Measurements from ENCODE around the gene KLHDC4.

DNA sequence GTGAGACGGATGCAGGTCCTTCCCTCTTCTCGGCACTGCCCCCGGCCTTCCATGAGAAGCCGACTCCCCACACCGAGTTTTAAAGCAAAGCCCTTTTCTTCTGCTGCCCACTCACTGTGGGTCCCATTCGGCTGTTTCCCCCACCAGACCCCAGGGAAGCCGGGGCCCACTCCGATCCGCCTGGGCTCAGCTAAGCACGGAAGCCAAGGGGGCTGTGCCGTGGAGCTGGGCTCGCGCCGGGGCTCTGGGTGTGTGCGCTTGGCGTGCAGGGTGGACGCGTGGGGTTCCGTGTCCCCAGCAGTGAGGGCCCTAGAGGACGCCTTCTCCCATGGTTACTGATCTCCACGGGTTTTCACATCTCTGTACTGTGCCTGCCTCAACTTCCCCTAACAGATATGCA lies 68.5 kb downstream of the KLHDC4 start:
- TF ChIP-seq, protein P1, sequence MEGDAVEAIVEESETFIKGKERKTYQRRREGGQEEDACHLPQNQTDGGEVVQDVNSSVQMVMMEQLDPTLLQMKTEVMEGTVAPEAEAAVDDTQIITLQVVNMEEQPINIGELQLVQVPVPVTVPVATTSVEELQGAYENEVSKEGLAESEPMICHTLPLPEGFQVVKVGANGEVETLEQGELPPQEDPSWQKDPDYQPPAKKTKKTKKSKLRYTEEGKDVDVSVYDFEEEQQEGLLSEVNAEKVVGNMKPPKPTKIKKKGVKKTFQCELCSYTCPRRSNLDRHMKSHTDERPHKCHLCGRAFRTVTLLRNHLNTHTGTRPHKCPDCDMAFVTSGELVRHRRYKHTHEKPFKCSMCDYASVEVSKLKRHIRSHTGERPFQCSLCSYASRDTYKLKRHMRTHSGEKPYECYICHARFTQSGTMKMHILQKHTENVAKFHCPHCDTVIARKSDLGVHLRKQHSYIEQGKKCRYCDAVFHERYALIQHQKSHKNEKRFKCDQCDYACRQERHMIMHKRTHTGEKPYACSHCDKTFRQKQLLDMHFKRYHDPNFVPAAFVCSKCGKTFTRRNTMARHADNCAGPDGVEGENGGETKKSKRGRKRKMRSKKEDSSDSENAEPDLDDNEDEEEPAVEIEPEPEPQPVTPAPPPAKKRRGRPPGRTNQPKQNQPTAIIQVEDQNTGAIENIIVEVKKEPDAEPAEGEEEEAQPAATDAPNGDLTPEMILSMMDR (IDR thresholded peaks at IDR 0.05): no peak
- no peak for TF ChIP-seq POLR2A (IDR thresholded peaks at IDR 0.05)
